Left renal pelvis (tissue), 4 donors: ENCODE measurements around the gene NHERF1. TPM values are rescaled to one million over a fixed set of nuclear protein-coding genes. Genes with fewer than 3 reads are reported as not detected.

ENCODE experiments used
- DNase-seq, 4 donors: peaks; one replicate each; pipeline ENCODE4 v3.0.0-alpha.2; 2013; ENCODE audit warnings: low read depth in 4 of 4, low spot score in 3 of 4
- polyA plus RNA-seq, 4 donors: library from polyadenylated mRNA; unstranded; fragments of 120-200 nt; gene quantifications; one replicate each; pipeline ENCODE4 v1.2.1, GENCODE V29; 2013; ENCODE audit not compliant: insufficient read length in 4 of 4

The NHERF1 gene
- polyA plus RNA-seq, 4 donors: 22.4 to 179 (median 151) TPM

DNA sequence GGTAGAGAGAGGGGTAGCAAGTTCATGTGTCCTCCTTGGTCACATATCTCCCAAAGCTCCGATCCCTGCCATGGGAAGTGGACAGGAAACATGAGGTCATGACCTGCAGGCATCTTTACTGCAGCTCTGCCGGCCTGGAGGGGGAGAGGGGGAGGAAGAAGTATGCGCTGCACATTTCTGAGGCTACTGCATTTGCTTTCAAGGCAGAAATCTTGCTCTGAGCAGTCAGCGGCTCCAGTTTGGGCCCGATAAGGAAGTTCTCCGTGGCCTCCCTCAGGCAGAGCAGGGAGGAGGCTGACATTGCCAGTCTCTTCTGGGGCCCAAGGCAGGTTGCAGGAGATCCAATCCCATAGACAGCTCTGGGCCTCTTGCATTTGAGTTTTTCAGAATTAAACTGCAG lies 1.5 kb upstream of the NHERF1 start:
- DNase-seq: no peak

GRCh38 chr17:74748279-74748528 lies 224 bp upstream of the NHERF1 start:
- peak in 1 of 4 donors; percentile 81 for DNase-seq

- DNase-seq: no peak
Measured at GRCh38 chr17:74749279-74750038, 1.0 kb downstream of the NHERF1 start.

DNA sequence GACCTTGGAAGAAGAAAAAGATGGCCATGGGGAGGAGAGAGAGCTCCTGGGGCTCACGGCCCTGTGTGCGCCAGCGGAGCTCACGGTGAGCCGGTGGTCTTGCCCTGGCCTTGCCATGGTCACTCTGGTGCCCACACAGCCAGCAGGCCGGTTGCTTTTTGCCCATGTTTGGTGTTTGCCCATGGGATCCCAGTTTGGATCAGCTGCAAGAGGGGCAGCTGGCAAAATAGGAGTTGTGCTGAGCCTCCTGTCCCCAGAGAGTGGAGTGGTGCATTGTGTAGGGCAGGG lies 1.6 kb downstream of the NHERF1 start:
- no peak for DNase-seq

- no peak for DNase-seq
Measured at GRCh38 chr17:74750327-74751069, 2.1 kb downstream of the NHERF1 start.

GRCh38 chr17:74752415-74752814 lies 4.0 kb downstream of the NHERF1 start:
- DNase-seq: no peak

DNA sequence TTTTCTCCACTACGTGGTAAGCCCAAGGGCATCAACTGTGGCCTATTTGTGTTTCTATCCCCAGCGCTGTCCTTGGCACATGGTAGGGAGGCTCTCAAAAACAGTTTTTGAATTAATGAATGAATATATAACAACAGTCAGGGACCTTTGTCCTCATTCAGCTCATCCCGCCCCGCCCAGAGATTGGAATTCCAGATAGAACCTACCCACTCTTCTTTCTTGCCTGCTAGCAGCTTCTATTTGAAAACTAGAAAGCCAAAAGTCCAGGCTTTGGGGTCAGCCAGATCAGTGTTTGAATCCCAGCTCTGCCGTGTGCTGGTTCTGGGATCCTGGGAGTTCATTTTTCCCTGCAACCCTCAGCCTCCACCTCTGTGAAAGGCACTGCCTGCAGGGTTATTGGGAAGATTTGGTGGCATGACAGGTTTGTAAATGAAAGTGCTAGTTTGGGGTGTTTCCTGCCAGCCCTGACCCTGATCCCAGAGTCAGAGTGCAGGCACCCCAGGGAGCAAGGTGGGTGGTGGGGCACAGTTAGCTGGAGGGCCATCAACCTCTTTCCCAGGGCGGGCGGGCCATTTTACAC lies 4.5 kb downstream of the NHERF1 start:
- no peak for DNase-seq

DNA sequence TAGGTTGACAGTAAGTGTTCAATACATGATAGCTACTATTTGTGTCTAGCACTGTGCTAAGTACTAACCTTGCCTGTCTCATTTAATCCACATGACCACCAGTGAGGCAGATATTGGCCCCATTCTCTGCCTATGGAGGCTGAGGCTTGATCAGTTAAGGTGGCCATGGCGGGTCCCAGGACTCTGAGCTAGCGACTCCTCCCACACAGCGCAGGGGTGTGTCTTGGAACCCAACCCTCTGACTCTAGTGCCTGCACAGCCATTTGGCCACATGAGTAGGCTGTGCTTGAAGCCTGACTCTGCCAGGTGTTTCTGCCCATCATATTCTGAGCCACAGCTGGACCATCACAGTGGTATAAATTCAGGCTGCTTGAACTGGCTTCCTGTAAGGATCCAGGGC lies 6.4 kb downstream of the NHERF1 start:
- no peak for DNase-seq

- no peak for DNase-seq
Measured at GRCh38 chr17:74755533-74755932, 7.1 kb downstream of the NHERF1 start.

DNA sequence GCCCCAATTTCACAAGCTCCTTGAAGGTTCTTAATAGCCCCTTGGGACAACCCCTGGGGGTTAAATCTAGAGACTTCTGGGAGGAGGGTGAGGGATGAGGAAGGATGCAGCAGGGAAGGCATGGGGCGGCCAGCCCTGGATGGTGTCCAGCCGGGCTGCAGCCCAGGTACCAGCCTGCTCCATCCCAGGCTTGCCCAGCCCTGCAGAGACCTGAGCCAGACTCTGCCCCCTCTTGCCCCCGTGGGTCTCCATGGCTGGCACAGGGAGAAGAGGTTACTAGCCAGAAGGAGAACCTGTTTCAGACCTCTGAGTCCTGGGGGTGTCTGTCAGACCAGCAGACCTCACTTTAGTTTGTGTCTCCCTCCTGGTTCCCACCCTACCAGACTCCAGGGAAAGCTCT lies 8.5 kb downstream of the NHERF1 start:
- no peak for DNase-seq

DNA sequence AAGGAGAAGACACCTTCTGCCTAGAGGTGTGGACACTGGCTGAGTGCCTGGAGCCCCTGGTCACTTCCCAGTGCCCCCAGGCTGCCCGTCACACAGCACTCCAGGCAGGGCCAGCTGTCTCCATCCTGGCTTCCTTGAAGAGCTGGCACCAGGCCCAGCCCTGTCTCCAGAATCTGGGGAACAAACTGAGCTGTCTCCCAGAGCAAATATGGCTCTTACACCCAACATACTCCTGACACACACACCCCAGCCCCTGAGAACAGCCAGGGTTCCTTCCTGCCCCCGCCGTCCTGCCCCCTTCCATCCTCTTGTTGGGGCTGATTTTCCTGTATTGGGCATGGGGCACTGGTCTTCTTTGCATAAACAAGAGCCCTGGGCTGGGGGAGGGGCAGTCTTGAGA lies 9.1 kb downstream of the NHERF1 start:
- no peak for DNase-seq

- no peak for DNase-seq
Measured at GRCh38 chr17:74757931-74758847, 9.8 kb downstream of the NHERF1 start.

DNA sequence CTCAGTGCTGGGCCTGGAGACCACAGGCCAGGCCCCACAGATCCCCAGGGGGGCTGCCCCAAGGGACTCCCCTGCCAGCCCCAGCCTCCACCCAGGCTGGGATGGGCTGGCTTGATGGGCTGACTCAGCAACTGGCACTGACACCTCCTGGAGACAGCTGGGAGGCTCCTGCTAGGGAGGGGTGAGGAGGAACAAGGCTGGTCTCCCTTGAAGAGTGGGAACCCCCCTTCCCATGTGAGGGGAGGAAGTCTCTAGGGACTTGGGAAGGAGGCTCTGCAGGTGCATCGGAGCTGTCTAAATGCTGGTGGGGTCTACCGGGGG lies 10.4 kb downstream of the NHERF1 start:
- no peak for DNase-seq

- DNase-seq: no peak
Measured at GRCh38 chr17:74759243-74759801, 10.9 kb downstream of the NHERF1 start.

DNA sequence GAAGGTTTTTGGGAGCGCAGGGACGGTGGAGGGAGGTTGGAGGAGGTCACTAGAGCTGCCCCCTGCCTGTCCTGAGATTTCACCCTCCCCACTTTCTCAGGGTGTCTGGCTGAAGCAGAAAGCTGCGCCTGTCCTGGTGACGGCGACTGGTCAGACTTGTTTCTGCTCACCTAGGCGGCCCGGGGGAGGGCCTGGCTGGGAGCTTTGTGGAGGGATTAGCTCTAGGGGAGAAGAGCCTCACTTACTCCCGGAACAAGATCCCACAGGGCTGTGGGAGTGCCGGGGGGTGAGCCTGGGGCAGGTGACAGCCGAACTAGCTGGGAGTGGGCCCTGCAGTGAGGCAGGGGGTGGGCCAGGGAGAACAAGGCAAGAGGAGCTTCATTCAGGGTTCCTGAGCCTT lies 11.5 kb downstream of the NHERF1 start:
- DNase-seq: no peak

- no peak for DNase-seq
Measured at GRCh38 chr17:74760404-74761105, 12.1 kb downstream of the NHERF1 start.

- DNase-seq: no peak
Measured at GRCh38 chr17:74761419-74761818, 13.0 kb downstream of the NHERF1 start.

- no peak for DNase-seq
Measured at GRCh38 chr17:74761931-74762330, 13.5 kb downstream of the NHERF1 start.

DNA sequence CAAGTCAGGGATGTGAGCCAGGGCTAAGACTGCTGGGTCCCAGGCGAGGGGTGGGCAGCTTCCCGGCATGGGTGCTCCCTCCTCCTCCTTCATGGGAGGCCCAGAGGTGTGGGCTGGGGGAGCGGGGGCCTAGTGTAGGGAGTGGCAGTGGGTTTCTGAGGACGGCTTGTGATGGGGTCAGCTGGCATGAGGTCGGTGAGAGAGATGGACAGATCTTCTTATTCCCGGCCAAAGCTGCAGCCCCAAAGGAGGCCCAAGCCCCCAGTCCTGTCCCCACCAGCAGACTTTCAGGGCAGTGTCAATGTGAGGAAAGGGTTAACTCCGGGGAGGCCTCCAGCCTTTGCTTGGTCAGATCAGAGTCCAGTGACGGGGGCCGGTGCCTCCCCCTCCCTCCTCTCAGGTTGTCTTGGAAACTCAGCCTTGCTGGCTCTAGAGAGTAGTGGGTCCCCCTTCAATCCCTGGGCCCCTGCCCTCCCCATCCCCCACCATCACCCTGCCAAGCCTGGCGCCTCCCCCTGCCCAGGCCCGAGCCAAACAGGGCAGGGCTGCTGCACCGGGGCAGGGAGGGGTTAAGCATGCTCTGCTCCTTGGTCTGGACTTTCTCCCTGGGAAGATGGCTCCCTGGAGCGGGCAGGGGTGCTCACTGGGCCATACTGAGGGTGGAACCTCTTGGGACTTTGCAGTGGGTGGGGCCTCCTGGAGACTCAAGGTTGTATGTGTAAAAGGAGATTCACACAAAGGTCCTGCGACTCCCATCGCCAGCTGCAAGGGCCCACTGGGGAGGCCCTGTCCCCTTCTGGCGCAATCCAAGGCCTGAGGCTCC lies 15.3 kb downstream of the NHERF1 start:
- DNase-seq: peak in 2 of 4 donors; percentile 63 to 70
